ENCODE data around the gene ARMH3. TPM values are rescaled to one million over a fixed set of nuclear protein-coding genes. Genes with fewer than 3 reads are reported as not detected.

ARMH3 gene
- total RNA-seq, 4 donors from 2014 or later, result 12.9 to 19.3 (median 16.2) TPM

DNA sequence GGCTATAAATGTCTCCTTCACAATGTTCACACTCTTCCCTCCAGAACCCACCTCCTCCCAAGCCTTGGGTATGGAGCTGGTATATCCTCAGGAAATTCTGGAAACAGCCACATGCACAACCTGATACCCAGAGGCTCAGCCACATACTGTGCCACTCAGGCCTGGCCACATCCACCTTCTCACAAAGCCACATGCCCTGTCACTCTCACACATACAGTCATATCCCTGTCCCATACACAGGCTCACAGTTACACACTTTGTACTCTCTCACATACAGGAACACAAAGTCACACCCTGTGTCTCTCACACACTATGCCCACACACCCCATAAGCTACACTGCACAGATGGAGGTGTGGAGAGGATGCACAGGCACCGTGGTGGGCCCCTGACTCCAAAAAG lies 222.5 kb downstream of the ARMH3 start:
- intact Hi-C loops (cut with DNase I), result no loop called here
- Histone ChIP-seq H3K27me3 (no peaks in the 10 kb centered on the region), H3K27ac (replicated peaks in 1 of 4) (no peak overlapping the region), H3K4me1 (peaks cover 23 to 42% (median 29%) of the 10 kb centered on the region in 4 donors), H3K36me3 (peaks cover 0 to 2% (median 0%) of the 10 kb centered on the region in 4 donors), H3K4me3 (no peak overlapping the region), H3K9me3 (no peaks in the 10 kb centered on the region)
- WGBS, result 94% methylated on average over 1 of the region's 1 CpG
- TF ChIP-seq EP300 (IDR thresholded peaks at IDR 0.05) (no peak), POLR2A (IDR thresholded peaks at IDR 0.05; ENCODE audit: low read depth) (no peak), POLR2AphosphoS5 (IDR thresholded peaks at IDR 0.05) (no peak)
- TF ChIP-seq, protein P1, sequence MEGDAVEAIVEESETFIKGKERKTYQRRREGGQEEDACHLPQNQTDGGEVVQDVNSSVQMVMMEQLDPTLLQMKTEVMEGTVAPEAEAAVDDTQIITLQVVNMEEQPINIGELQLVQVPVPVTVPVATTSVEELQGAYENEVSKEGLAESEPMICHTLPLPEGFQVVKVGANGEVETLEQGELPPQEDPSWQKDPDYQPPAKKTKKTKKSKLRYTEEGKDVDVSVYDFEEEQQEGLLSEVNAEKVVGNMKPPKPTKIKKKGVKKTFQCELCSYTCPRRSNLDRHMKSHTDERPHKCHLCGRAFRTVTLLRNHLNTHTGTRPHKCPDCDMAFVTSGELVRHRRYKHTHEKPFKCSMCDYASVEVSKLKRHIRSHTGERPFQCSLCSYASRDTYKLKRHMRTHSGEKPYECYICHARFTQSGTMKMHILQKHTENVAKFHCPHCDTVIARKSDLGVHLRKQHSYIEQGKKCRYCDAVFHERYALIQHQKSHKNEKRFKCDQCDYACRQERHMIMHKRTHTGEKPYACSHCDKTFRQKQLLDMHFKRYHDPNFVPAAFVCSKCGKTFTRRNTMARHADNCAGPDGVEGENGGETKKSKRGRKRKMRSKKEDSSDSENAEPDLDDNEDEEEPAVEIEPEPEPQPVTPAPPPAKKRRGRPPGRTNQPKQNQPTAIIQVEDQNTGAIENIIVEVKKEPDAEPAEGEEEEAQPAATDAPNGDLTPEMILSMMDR (IDR thresholded peaks at IDR 0.05), result no peak
- DNase-seq (ENCODE audit: extremely low spot score), result no peak

GRCh38 chr10:101832325-101832771 lies 223.6 kb downstream of the ARMH3 start:
- H3K27me3 ChIP-seq, result no peaks in the 10 kb centered on the region
- no peak overlapping the region for H3K27ac ChIP-seq (replicated peaks in 1 of 4)
- no peak for DNase-seq (ENCODE audit: extremely low spot score)
- H3K9me3 ChIP-seq, result no peaks in the 10 kb centered on the region
- no peak for TF ChIP-seq POLR2A (IDR thresholded peaks at IDR 0.05; ENCODE audit: low read depth)
- no peak for TF ChIP-seq EP300 (IDR thresholded peaks at IDR 0.05)
- TF ChIP-seq, protein P1 (IDR thresholded peaks at IDR 0.05), result no peak
- TF ChIP-seq POLR2AphosphoS5 (IDR thresholded peaks at IDR 0.05), result no peak
- 60% methylated on average over 4 of the region's 4 CpGs for WGBS
- intact Hi-C loops (cut with DNase I), result no loop called here
- peaks cover 0 to 13% (median 6%) of the 10 kb centered on the region in 4 donors for H3K36me3 ChIP-seq
- peaks cover 21 to 42% (median 29%) of the 10 kb centered on the region in 4 donors for H3K4me1 ChIP-seq
- H3K4me3 ChIP-seq, result no peak overlapping the region

DNA sequence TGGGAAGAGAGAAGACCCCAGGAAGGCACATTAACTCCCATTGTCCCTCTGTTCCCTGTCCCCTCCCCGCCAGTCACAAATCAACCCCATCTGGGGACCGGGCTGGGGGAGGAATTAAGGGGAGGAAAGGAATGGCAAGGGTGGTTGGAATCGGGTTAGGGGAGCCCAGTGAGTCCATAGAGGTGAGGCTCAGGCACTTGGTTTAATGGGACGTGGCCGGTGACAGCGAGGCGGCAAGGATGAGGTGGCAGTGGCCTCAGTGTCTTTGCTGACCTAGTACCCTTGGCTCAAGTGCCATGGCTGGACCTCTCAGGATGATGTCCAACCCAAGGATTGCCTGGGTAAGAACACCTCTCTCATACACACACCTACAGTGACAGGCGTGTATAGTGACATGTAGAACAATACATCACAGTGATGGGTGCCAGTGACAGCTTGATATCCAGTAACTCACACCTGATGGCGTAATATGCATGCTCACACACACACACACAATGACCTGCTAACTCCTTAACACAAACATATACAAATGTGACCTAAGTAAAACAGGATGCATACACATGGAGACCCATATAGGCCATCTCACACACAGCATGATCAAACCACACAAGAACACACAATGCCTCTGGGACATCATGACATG lies 224.7 kb downstream of the ARMH3 start:
- DNase-seq (ENCODE audit: extremely low spot score), result no peak
- no peaks in the 10 kb centered on the region for H3K27me3 ChIP-seq
- peak overlapping the region; percentile 54 to 68 (median 60) for H3K4me3 ChIP-seq
- H3K4me1 ChIP-seq, result peaks cover 21 to 36% (median 29%) of the 10 kb centered on the region in 4 donors
- no peaks in the 10 kb centered on the region for H3K9me3 ChIP-seq
- H3K27ac ChIP-seq (replicated peaks in 1 of 4), result peak overlapping the region; percentile 45 to 65 (median 60)
- WGBS, result 53% methylated on average over 9 of the region's 9 CpGs
- H3K36me3 ChIP-seq, result peaks cover 0 to 24% (median 13%) of the 10 kb centered on the region in 4 donors
- TF ChIP-seq POLR2A (IDR thresholded peaks at IDR 0.05; ENCODE audit: low read depth) (no peak), POLR2AphosphoS5 (IDR thresholded peaks at IDR 0.05) (no peak), EP300 (IDR thresholded peaks at IDR 0.05) (no peak)
- TF ChIP-seq, protein P1 (IDR thresholded peaks at IDR 0.05), result no peak
- intact Hi-C loops (cut with DNase I), result no loop called here

DNA sequence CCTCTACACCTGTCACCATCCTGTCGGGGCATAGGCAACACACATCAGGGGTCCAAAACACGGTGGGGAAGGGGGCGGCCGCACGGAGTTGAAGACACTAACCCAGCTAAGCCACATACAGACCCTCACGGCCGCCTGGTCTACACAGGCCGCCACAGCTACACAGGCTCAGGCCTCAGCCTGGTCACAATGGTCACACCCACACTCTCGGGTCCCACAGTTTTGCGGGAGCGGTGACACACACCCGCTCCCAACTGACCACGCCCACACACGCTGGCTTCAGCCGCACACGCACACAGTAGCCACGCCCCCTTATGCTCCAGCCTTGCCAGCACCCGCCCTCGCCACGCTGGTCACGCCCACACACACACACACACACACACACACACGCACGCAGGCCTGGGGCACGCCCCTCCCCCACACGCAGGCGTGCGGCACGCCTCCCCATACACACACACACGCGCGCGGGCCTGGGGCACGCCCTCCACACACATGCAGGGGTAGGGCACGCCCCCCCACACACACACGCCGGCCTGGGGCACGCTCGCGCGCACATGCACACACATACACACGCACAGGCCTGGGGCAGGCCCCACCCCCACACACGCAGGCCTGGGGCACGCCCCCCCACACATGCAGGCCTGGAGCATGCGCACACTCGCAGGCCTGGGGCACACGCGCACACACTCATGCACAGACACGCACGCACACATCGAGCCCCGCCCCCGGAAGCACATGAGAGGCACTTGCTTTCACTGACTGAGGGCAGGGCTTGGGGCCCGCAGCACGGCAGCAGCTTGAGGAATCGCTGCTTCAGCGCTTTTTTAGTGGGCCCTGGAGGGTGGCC lies 225.4 kb downstream of the ARMH3 start:
- DNase-seq (ENCODE audit: extremely low spot score), result peak; percentile 97
- TF ChIP-seq POLR2A (IDR thresholded peaks at IDR 0.05; ENCODE audit: low read depth), result no peak
- TF ChIP-seq, protein P1 (IDR thresholded peaks at IDR 0.05), result no peak
- peak; percentile 23 to 49 for TF ChIP-seq POLR2AphosphoS5 (IDR thresholded peaks at IDR 0.05)
- TF ChIP-seq EP300 (IDR thresholded peaks at IDR 0.05), result no peak
- WGBS, result 0% methylated on average over 8 of the region's 56 CpGs
- peak overlapping the region; percentile 45 to 65 (median 60) for H3K27ac ChIP-seq (replicated peaks in 1 of 4)
- H3K36me3 ChIP-seq, result peaks cover 0 to 30% (median 13%) of the 10 kb centered on the region in 4 donors
- peaks cover 17 to 32% (median 29%) of the 10 kb centered on the region in 4 donors for H3K4me1 ChIP-seq
- H3K4me3 ChIP-seq, result peak overlapping the region; percentile 54 to 68 (median 60)
- intact Hi-C loops (cut with DNase I), result no loop called here
- no peaks in the 10 kb centered on the region for H3K27me3 ChIP-seq
- H3K9me3 ChIP-seq, result no peaks in the 10 kb centered on the region

All from esophagus muscularis mucosa (tissue), 4 donors.